GM10266 (cell line): Measurements from ENCODE around the gene CD200R1L.

Experiments
- DNase-seq: peaks from one replicate; pipeline ENCODE4 v3.0.0; 2012; ENCODE audit errors: extremely low spot score
- CTCF ChIP-seq: IDR thresholded peaks from 2 replicates; pipeline ENCODE4 v1.5.1; 2012; ENCODE audit warnings: mild to moderate bottlenecking, low read depth; ENCODE audit not compliant: control insufficient read depth, insufficient read depth; ENCODE audit errors: missing control alignments

The CD200R1L gene

GRCh38 chr3:112822064-112823055 lies 24.3 kb downstream of the CD200R1L start:
- TF ChIP-seq CTCF, result no peak
- no peak for DNase-seq

- DNase-seq, result peak; percentile 12
- no peak for TF ChIP-seq CTCF
Observed at GRCh38 chr3:112818289-112818688, 28.4 kb downstream of the CD200R1L start.

- no peak for TF ChIP-seq CTCF
Observed at GRCh38 chr3:112817797-112818196, 28.9 kb downstream of the CD200R1L start.

GRCh38 chr3:112817271-112817670 lies 29.4 kb downstream of the CD200R1L start:
- TF ChIP-seq CTCF, result no peak
- DNase-seq, result no peak

More at GRCh38 chr3:112817797-112818196, 28.9 kb downstream of the CD200R1L start:
- DNase-seq, result no peak

- TF ChIP-seq CTCF, result no peak
- no peak for DNase-seq
Observed at GRCh38 chr3:112815981-112816380, 30.7 kb downstream of the CD200R1L start.

GRCh38 chr3:112814266-112814665 lies 32.4 kb downstream of the CD200R1L start:
- DNase-seq, result no peak
- TF ChIP-seq CTCF, result peak; percentile 32

- no peak for TF ChIP-seq CTCF
- peak; percentile 38 for DNase-seq
Observed at GRCh38 chr3:112813723-112814171, 32.9 kb downstream of the CD200R1L start.
